Measurements from ENCODE around the gene WDR1.
A peak's percentile ranks its signal among the peaks of the same experiment; 100 is the strongest.

- TF ChIP-seq SNAPC4 (CRISPR knock-in tag; IDR thresholded peaks at IDR 0.05), result no peak
- peak; percentile 47 for TF ChIP-seq CTCF (CRISPR knock-in tag; IDR thresholded peaks at IDR 0.05)
- TF ChIP-seq ZBTB21 (CRISPR knock-in tag; IDR thresholded peaks at IDR 0.05), result no peak
- TF ChIP-seq ZNF569 (CRISPR knock-in tag; IDR thresholded peaks at IDR 0.05; ENCODE audit: borderline replicate concordance), result no peak
- TF ChIP-seq ATAD3A (CRISPR knock-in tag; IDR thresholded peaks at IDR 0.05), result no peak
- no peak for TF ChIP-seq FOXO4 (CRISPR knock-in tag; conservative IDR thresholded peaks at IDR 0.05)
- TF ChIP-seq PBX2 (CRISPR knock-in tag; IDR thresholded peaks at IDR 0.05), result 0 out of 2 replicates have a peak, but pooled peaks have one; percentile 21
- no peak for TF ChIP-seq YY1 (IDR thresholded peaks at IDR 0.05; ENCODE audit: insufficient read depth, insufficient replicate concordance, low read depth, low read length)
- no peak for TF ChIP-seq TCF7L2 (IDR thresholded peaks at IDR 0.05; ENCODE audit: low read depth, low read length)
- TF ChIP-seq EP300 (IDR thresholded peaks at IDR 0.05; ENCODE audit: low read depth in 2 of 2, low read length in 2 of 2), result peak in 1 of 2 experiments; percentile 43; a peak in 2 of 4 replicates
- peak; percentile 60 for TF ChIP-seq EP300 (CRISPR knock-in tag; IDR thresholded peaks at IDR 0.05; ENCODE audit: borderline replicate concordance)
- TF ChIP-seq POLR2AphosphoS5 (IDR thresholded peaks at IDR 0.05; ENCODE audit: low read depth, low read length), result no peak
- TF ChIP-seq EZH2 (conservative IDR thresholded peaks at IDR 0.05; ENCODE audit: low read depth, low read length), result no peak
- 0 out of 2 replicates have a peak, but pooled peaks have one; percentile 25 for TF ChIP-seq EEA1 (CRISPR knock-in tag; IDR thresholded peaks at IDR 0.05; ENCODE audit: borderline replicate concordance)
These were observed 6.9 kb upstream of the WDR1 start for GRCh38 chr4:10123227-10124101.
